Endothelial cell of umbilical vein (primary cell): ENCODE data around the gene POU6F2. TPM values are rescaled to one million over a fixed set of nuclear protein-coding genes. Genes with fewer than 3 reads are reported as not detected.

Experiments used
- BruUV-seq: library from RNA; stranded (reverse); fragments of 400-500 nt; replicated peaks from 2 replicates; lab custom pipeline; 2021; lab: Mats Ljungman, UMichigan
- CTCF ChIA-PET: fragments of 300-600, 350-600 bp; sonication (Branson Sonifier 250); formaldehyde crosslinking; loops from one replicate; lab custom pipeline; 2021; ENCODE audit warnings: antibody characterized with exemption, inconsistent platforms; lab: Charles Lee
- POLR2A ChIA-PET: fragments of 300-600, 350-600 bp; sonication (Branson Sonifier 250); formaldehyde crosslinking; loops from one replicate; lab custom pipeline; 2021; ENCODE audit warnings: antibody characterized with exemption, inconsistent platforms; lab: Charles Lee
- DNase-seq: peaks from one replicate; pipeline ENCODE4 v3.0.0-alpha.2; 2011; ENCODE audit warnings: low read depth, low spot score
- FAIRE-seq: peaks from 2 replicates; lab custom pipeline; 2011; peaks lifted over from hg19 to GRCh38; lab: Jason Lieb, UNC
- H2AFZ ChIP-seq: 2 replicates; pipeline ENCODE4 v1.6.0; 2012; ENCODE audit warnings: low read depth, low read length, control low read depth, inconsistent platforms
- H3K27ac ChIP-seq: 2 replicates; pipeline ENCODE4 v1.5.1; 2011; ENCODE audit warnings: low read depth, mild to moderate bottlenecking, control low read depth, low read length, moderate library complexity; ENCODE audit not compliant: insufficient read depth
- H3K27me3 ChIP-seq, 2 experiments: 2 replicates each; pipeline versions ENCODE4 v1.6.0 to v1.6.1; 2011; ENCODE audit warnings: low read length in 2 of 2, mixed read lengths in 1 of 2; ENCODE audit not compliant: control insufficient read depth in 2 of 2, insufficient read depth in 2 of 2
- H3K36me3 ChIP-seq, 2 experiments: 2 replicates in 1 of 2; 3 replicates in 1 of 2; pipeline ENCODE4 v1.5.1; 2011; ENCODE audit warnings: low read length in 2 of 2, mild to moderate bottlenecking in 1 of 2, moderate library complexity in 1 of 2; ENCODE audit not compliant: control insufficient read depth in 2 of 2, insufficient read depth in 2 of 2; ENCODE audit errors: extremely low read depth in 1 of 2
- H3K4me1 ChIP-seq: 3 replicates; pipeline ENCODE4 v1.5.1; 2011; ENCODE audit warnings: mild to moderate bottlenecking, low read length; ENCODE audit not compliant: control insufficient read depth, insufficient read depth; ENCODE audit errors: extremely low read depth
- H3K4me2 ChIP-seq: 2 replicates; pipeline ENCODE4 v1.6.1; 2011; ENCODE audit warnings: low read length, control low read depth, mixed read lengths; ENCODE audit not compliant: insufficient read depth
- H3K4me3 ChIP-seq, 3 experiments: fragments of 200-600 bp in 1 of 3; sonication (generic), shearing (Covaris generic) in 1 of 3; replicated peaks in 1 of 3; 2 replicates each; pipeline ENCODE4 v1.5.1; 2011 to 2016; ENCODE audit warnings: control low read depth in 3 of 3, low read length in 3 of 3, mild to moderate bottlenecking in 2 of 3, inconsistent platforms in 1 of 3, low read depth in 1 of 3, moderate library complexity in 1 of 3; ENCODE audit not compliant: insufficient read depth in 1 of 3
- H3K79me2 ChIP-seq: 2 replicates; pipeline ENCODE4 v1.6.0; 2012; ENCODE audit warnings: low read length, inconsistent platforms; ENCODE audit not compliant: control insufficient read depth, insufficient read depth
- H3K9ac ChIP-seq: replicated peaks from 2 replicates; pipeline ENCODE3; 2011; ENCODE audit warnings: low read length, control low read depth; ENCODE audit not compliant: insufficient read depth; ENCODE audit errors: extremely low read depth
- H3K9me1 ChIP-seq: replicated peaks from 3 replicates; pipeline ENCODE4 v1.6.0; 2011; ENCODE audit warnings: mild to moderate bottlenecking, low read length; ENCODE audit not compliant: control insufficient read depth, insufficient read depth; ENCODE audit errors: extremely low read depth
- H3K9me3 ChIP-seq: replicated peaks from 2 replicates; pipeline ENCODE4 v1.5.1; 2012; ENCODE audit warnings: low read length, inconsistent platforms; ENCODE audit not compliant: control insufficient read depth, insufficient read depth
- H4K20me1 ChIP-seq: replicated peaks from 2 replicates; pipeline ENCODE3; 2011; ENCODE audit warnings: mild to moderate bottlenecking, low read length; ENCODE audit not compliant: control insufficient read depth, insufficient read depth; ENCODE audit errors: extremely low read depth
- EZH2 ChIP-seq: IDR thresholded peaks from 2 replicates; pipeline ENCODE4 v1.6.1; 2012; ENCODE audit warnings: borderline replicate concordance, low read depth, mild to moderate bottlenecking, moderate library complexity, low read length, inconsistent platforms; ENCODE audit not compliant: severe bottlenecking
- FOS ChIP-seq: IDR thresholded peaks from 2 replicates; pipeline ENCODE4 v1.6.1; 2011; ENCODE audit warnings: mild to moderate bottlenecking, low read length, moderate library complexity, borderline replicate concordance; ENCODE audit not compliant: insufficient read depth
- GATA2 ChIP-seq: IDR thresholded peaks from 2 replicates; pipeline ENCODE4 v1.7.0; 2011; ENCODE audit warnings: low read depth, mild to moderate bottlenecking, moderate library complexity, mixed read lengths, low read length; ENCODE audit not compliant: insufficient read length, insufficient read depth
- JUN ChIP-seq: IDR thresholded peaks from 2 replicates; pipeline ENCODE4 v1.6.1; 2011; ENCODE audit warnings: borderline replicate concordance, low read depth; ENCODE audit not compliant: insufficient read length, insufficient read depth
- MAX ChIP-seq: IDR thresholded peaks from 2 replicates; pipeline ENCODE4 v1.6.1; 2011; ENCODE audit not compliant: insufficient read depth, insufficient read length
- MYC ChIP-seq: IDR thresholded peaks from one replicate; pipeline ENCODE4 v1.6.1; 2011; ENCODE audit warnings: mild to moderate bottlenecking, low read depth, low read length
- POLR2A ChIP-seq: IDR thresholded peaks from 2 replicates; pipeline ENCODE4 v1.6.1; 2012; ENCODE audit warnings: low read depth, mild to moderate bottlenecking, control low read depth, low read length
- POLR2AphosphoS5 ChIP-seq: IDR thresholded peaks from 2 replicates; pipeline ENCODE4 v1.6.1; 2012; ENCODE audit warnings: low read depth, mild to moderate bottlenecking, control low read depth, low read length, moderate library complexity; ENCODE audit not compliant: insufficient read depth
- dilution Hi-C: fragments of 300-500 bp; cut with MboI; formaldehyde crosslinking; loops from one replicate; pipeline ENCODE4 v1.15.0; 2019; ENCODE audit warnings: low sequenced_read_pairs; ENCODE audit not compliant: extremely low pct_ligation_motif_present
- intact Hi-C: fragments of 100-400 bp; cut with micrococcal nuclease; formaldehyde crosslinking; loops from one replicate; pipeline ENCODE4 v1.10.0; 2022
- polyA plus RNA-seq, 4 experiments: library from polyadenylated mRNA; depleted of rRNA in 3 of 4; stranded (reverse) in 3 of 4; unstranded in 1 of 4; fragments of >200 nt; gene quantifications; 2 replicates each; pipeline versions ENCODE4 v1.2.1 to v1.2.3, GENCODE V29; 2011 to 2012; ENCODE audit warnings: missing spikeins in 1 of 4
- total RNA-seq: library from RNA; stranded (reverse); gene quantifications from 2 replicates; pipeline ENCODE4 v1.2.3, GENCODE V29; 2021
- TF ChIP-seq, protein P1 (sequence below), 2 donors: IDR thresholded peaks; 1 replicate in 1 of 2; 2 replicates in 1 of 2; pipeline ENCODE4 v1.5.1; 2011; ENCODE audit warnings: low read length in 2 of 2, mild to moderate bottlenecking in 2 of 2, moderate library complexity in 2 of 2, control low read depth in 1 of 2, inconsistent platforms in 1 of 2, low read depth in 1 of 2; ENCODE audit not compliant: insufficient read depth in 1 of 2; ENCODE audit errors: extremely low read depth in 1 of 2

POU6F2 gene
- total and polyA plus RNA-seq, 2 donors (not counting 3 experiments of a cell fraction or from before 2014, with no cell fraction given) = 0.29 TPM; not detected in 1

- no peaks in the 10 kb centered on the region for H3K9me3 ChIP-seq
- H2AFZ ChIP-seq = no peak overlapping the region
- ChIA-PET CTCF (interaction anchor here (1.0 kb wide), 1 partner anchor 18 kb away, joined by 3 read pairs; no protein-coding TSS in a partner anchor), POLR2A (no interaction called here)
- no peaks in the 10 kb centered on the region for H4K20me1 ChIP-seq
- H3K9me1 ChIP-seq = no peaks in the 10 kb centered on the region
- no peak for DNase-seq
- H3K36me3 ChIP-seq = no peaks in the 10 kb centered on the region
- BruUV-seq = no TSS peak
- FAIRE-seq = no peak
- H3K27me3 ChIP-seq = no peaks in the 10 kb centered on the region
- no peaks in the 10 kb centered on the region for H3K79me2 ChIP-seq
- H3K27ac ChIP-seq = no peak overlapping the region
- intact Hi-C loops (no loop called here), dilution Hi-C loops (no loop called here)
- no peak overlapping the region for H3K4me2 ChIP-seq
- TF ChIP-seq, protein P1, sequence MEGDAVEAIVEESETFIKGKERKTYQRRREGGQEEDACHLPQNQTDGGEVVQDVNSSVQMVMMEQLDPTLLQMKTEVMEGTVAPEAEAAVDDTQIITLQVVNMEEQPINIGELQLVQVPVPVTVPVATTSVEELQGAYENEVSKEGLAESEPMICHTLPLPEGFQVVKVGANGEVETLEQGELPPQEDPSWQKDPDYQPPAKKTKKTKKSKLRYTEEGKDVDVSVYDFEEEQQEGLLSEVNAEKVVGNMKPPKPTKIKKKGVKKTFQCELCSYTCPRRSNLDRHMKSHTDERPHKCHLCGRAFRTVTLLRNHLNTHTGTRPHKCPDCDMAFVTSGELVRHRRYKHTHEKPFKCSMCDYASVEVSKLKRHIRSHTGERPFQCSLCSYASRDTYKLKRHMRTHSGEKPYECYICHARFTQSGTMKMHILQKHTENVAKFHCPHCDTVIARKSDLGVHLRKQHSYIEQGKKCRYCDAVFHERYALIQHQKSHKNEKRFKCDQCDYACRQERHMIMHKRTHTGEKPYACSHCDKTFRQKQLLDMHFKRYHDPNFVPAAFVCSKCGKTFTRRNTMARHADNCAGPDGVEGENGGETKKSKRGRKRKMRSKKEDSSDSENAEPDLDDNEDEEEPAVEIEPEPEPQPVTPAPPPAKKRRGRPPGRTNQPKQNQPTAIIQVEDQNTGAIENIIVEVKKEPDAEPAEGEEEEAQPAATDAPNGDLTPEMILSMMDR (IDR thresholded peaks at IDR 0.05; ENCODE audit: extremely low read depth in 1 of 2, insufficient read depth in 1 of 2, low read depth in 1 of 2, low read length in 2 of 2) = no peak
- no peak for TF ChIP-seq EZH2
- TF ChIP-seq JUN = no peak
- TF ChIP-seq FOS = no peak
- no peak for TF ChIP-seq MYC
- no peak for TF ChIP-seq POLR2A
- TF ChIP-seq GATA2 = no peak
- no peak for TF ChIP-seq MAX
- TF ChIP-seq POLR2AphosphoS5 = no peak
- H3K4me3 ChIP-seq = no peak overlapping the region
- no peaks in the 10 kb centered on the region for H3K4me1 ChIP-seq
- no peak overlapping the region for H3K9ac ChIP-seq
These were observed 177.1 kb downstream of the POU6F2 start for GRCh38 chr7:39154815-39155214.
